ACC112 (cell line): ENCODE results near the gene ACSBG1.

Experiments
- H2AFZ ChIP-seq: fragments of 200-600 bp; sonication (generic); one replicate; pipeline ENCODE4 v1.6.0; 2017; ENCODE audit warnings: antibody characterized with exemption, low read length; ENCODE audit not compliant: unreplicated experiment
- H3K27ac ChIP-seq: fragments of 200-600 bp; sonication (generic); 2 replicates; pipeline ENCODE4 v1.5.1; 2014; ENCODE audit warnings: low read depth, mild to moderate bottlenecking, antibody characterized with exemption, low read length, moderate library complexity
- H3K27me3 ChIP-seq: fragments of 200-600 bp; sonication (generic); 2 replicates; pipeline ENCODE4 v1.6.1; 2014; ENCODE audit warnings: mild to moderate bottlenecking, antibody characterized with exemption, low read length, moderate library complexity, mixed read lengths; ENCODE audit not compliant: insufficient read depth
- H3K36me3 ChIP-seq: fragments of 200-600 bp; sonication (generic); 2 replicates; pipeline ENCODE4 v1.6.1; 2016; ENCODE audit warnings: mild to moderate bottlenecking, antibody characterized with exemption, low read length, moderate library complexity, mixed read lengths; ENCODE audit not compliant: insufficient read depth
- H3K4me1 ChIP-seq: fragments of 200-600 bp; sonication (generic); one replicate; pipeline ENCODE4 v1.6.1; 2016; ENCODE audit warnings: low read length, mixed read lengths; ENCODE audit not compliant: insufficient read depth, unreplicated experiment, control insufficient read depth
- H3K4me3 ChIP-seq: fragments of 200-600 bp; sonication (generic); 2 replicates; pipeline ENCODE4 v1.5.1; 2014; ENCODE audit warnings: mild to moderate bottlenecking, low read depth, low read length
- H3K79me2 ChIP-seq: fragments of 200-600 bp; sonication (generic); one replicate; pipeline ENCODE4 v1.6.0; 2016; ENCODE audit warnings: low read length; ENCODE audit not compliant: control insufficient read depth, unreplicated experiment, insufficient read depth

Gene ACSBG1

DNA sequence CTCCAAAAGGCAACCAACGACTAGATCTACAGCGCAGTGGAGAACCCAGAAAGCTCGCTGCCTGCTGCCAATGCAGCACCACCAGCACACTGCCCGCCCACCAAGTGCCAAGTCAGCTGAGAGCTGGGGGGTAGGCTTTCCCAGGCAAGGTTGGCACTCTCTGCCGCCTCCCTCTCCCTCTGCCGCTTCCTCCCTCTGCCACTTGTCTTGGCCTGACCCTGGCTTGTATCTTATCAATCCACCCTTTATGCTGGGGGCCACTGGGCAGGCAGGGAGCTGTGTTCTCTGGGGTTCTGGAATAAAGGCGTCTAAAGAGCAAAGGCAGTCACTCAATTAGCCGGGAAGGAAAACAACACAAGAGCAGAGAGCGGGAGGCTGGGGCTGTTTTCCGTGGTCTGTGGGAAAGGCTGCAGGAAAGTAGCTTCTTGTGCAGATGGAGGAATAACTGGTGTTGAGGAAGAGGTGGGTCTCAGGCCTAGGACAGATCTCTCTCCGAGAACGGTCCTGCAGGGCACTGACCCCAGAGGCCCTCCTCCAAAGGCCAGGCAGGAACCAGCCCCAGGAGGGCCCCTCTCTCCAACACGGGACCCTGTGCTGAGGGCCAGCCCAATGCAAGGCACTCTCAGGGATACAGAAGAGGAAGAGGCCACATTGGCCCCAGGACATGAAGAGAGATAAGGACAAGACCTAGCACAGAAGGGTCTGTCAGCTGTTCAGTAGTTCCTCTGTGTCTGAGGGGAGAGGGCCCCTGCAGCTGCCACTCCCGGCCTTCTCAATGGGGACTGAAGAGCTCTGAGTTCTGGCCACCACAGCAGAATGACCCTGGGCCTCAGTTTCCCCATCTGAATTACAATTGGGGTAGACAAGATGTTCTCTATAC is 30.8 kb downstream of the ACSBG1 start:
- H3K4me3 ChIP-seq = no peak overlapping the region
- H3K27me3 ChIP-seq = no peaks in the 10 kb centered on the region; the same call in 1 of the 2 replicates
- no peaks in the 10 kb centered on the region for H3K36me3 ChIP-seq
- H3K27ac ChIP-seq = no peak overlapping the region
- no peaks in the 10 kb centered on the region for H3K79me2 ChIP-seq
- H2AFZ ChIP-seq = no peak overlapping the region
- peaks cover 12% of the 10 kb centered on the region for H3K4me1 ChIP-seq

DNA sequence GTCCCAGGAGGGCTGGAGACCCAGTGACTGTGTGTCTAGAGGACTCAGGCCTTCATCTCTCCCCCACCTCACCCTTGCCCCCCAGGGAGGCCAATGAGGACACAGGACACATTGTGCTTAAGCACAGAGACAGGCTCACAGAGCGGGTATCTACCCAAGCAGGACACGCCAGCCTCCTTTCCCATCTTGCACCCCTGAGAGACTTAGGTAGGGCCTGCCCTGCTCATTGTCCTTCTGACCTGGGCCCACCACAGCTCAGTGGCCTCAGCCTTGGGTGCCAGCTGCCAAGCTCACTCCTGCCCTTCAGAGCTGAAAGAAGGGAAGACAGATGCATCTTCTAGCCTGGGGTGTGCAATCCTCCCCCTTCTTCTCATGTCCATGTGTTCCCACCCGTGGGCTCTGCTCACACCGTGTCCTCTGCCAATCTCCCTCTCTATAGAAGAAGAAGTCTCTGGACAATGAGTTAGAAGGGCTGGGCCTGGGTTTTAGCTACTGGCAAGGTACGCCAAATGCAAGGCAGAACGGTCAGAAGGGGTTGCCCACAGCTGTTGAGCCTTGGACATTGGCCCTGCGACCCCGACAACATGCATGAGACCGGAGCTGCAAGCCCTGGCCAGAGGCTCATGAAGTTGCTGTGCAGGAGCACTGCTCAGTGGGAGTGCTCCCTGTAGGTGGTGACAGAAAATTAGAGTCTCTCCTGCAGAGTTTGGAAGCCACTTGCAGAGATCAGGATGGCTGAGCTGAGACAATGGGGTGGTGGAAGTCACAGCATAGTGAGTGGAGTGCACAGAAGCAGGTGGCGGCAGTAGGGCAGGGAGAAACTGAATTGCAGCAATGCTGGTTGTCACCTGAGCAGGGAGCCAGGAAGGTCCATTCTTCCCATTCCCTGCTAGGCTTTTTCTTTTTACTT is 32.8 kb downstream of the ACSBG1 start:
- H3K4me1 ChIP-seq = peaks cover 5% of the 10 kb centered on the region
- no peak overlapping the region for H3K4me3 ChIP-seq
- H3K27ac ChIP-seq = no peak overlapping the region
- H2AFZ ChIP-seq = no peak overlapping the region
- H3K27me3 ChIP-seq = no peaks in the 10 kb centered on the region; the same call in 1 of the 2 replicates
- H3K36me3 ChIP-seq = no peaks in the 10 kb centered on the region
- no peaks in the 10 kb centered on the region for H3K79me2 ChIP-seq

GRCh38 chr15:78200276-78200930 is 34.0 kb downstream of the ACSBG1 start:
- no peaks in the 10 kb centered on the region for H3K36me3 ChIP-seq
- no peaks in the 10 kb centered on the region for H3K4me1 ChIP-seq
- H3K27ac ChIP-seq = no peak overlapping the region
- no peaks in the 10 kb centered on the region; the same call in 1 of the 2 replicates for H3K27me3 ChIP-seq
- no peak overlapping the region for H3K4me3 ChIP-seq
- no peak overlapping the region for H2AFZ ChIP-seq
- no peaks in the 10 kb centered on the region for H3K79me2 ChIP-seq

DNA sequence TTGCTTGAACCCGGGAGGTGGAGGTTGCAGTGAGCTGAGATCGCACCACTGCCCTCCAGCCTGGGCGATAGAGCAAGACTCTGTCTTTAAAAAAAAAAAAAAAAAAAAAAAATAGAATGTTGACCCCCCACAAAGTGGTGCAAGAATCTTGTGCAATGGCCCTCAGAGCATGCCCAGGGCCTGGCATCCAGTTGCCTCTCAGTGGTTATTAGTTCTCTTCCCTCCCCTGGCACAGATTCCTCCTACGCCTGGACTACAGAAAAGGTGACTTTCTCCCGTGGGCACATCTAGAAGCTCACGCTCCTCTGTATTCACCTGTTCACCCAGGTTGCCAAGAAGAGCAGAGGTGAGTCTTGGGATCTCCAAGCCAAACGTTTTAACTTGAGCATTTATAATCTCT is 36.7 kb downstream of the ACSBG1 start:
- Histone ChIP-seq H2AFZ (no peak overlapping the region), H3K27ac (no peak overlapping the region), H3K79me2 (no peaks in the 10 kb centered on the region), H3K36me3 (no peaks in the 10 kb centered on the region), H3K4me1 (no peaks in the 10 kb centered on the region), H3K27me3 (no peaks in the 10 kb centered on the region; the same call in 1 of the 2 replicates), H3K4me3 (no peak overlapping the region)

GRCh38 chr15:78195735-78196201 is 38.6 kb downstream of the ACSBG1 start:
- H3K79me2 ChIP-seq = no peaks in the 10 kb centered on the region
- H3K4me3 ChIP-seq = no peak overlapping the region
- H3K36me3 ChIP-seq = no peaks in the 10 kb centered on the region
- no peak overlapping the region for H3K27ac ChIP-seq
- H2AFZ ChIP-seq = no peak overlapping the region
- no peaks in the 10 kb centered on the region for H3K4me1 ChIP-seq
- H3K27me3 ChIP-seq = peaks cover 6% of the 10 kb centered on the region; the same call in 1 of the 2 replicates

DNA sequence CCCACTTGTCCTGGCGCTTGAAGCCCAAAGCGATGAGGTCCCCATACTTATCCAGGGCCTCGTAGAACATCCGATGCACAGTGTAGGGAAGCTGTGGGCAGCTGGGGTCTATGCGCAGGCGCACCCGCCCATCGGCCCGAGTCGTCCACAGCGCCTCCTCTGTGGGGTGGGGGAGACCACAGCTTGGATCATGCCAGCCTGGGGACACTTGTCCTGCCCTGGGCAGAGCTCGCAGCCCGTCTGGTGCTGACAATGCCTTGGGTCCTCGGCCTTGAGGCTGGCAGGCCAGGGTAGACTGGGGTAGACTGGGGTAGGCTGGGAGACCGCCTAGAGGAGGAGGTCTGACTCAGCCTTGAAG is 39.8 kb downstream of the ACSBG1 start:
- no peak overlapping the region for H3K4me3 ChIP-seq
- H3K27ac ChIP-seq = no peak overlapping the region
- peaks cover 10% of the 10 kb centered on the region; the same call in 1 of the 2 replicates for H3K27me3 ChIP-seq
- no peaks in the 10 kb centered on the region for H3K36me3 ChIP-seq
- no peaks in the 10 kb centered on the region for H3K79me2 ChIP-seq
- no peak overlapping the region for H2AFZ ChIP-seq
- no peaks in the 10 kb centered on the region for H3K4me1 ChIP-seq

DNA sequence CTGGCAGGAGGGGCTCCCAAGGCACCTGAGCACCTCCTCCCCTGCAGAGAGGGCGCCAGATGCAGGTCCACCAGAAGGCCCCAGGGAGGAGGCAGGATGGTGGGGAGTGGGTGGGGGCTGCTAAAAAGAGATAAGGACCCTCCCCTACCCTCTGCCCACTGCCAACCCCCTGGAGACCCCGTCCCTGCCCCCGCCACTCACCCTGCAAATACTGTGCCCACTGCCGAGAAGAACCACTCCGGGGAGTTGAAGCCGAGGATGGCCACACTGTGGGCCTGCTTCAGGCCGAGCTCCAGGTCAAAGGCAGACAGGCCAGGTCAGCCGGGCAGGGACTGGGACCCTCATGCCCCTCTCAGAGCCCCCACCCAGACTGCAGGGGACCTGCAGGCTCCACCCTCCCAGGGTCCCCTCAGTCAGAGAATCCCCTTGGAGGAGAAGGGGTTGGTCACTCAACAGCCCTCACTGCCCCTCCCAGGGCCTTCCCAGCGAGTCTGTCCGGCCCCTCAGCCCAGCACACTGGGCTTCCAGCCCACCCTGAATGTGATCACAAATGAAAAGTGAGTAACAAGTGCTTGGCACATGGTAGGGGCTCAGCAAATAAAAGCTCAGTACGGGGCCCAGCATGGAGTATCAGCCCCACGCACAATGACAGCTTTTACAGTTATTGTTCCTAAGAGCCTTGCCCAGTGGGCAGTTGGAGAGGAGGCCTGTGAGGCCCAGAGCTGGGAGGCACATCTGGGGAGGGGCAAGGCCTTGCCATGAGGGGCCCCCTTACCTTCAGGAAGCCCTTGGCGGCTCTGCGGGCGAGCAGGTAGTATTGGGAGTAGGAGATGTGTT is 40.4 kb downstream of the ACSBG1 start:
- Histone ChIP-seq H3K36me3 (no peaks in the 10 kb centered on the region), H3K27me3 (peaks cover 10% of the 10 kb centered on the region; the same call in 1 of the 2 replicates), H3K4me3 (no peak overlapping the region), H2AFZ (no peak overlapping the region), H3K4me1 (no peaks in the 10 kb centered on the region), H3K79me2 (no peaks in the 10 kb centered on the region), H3K27ac (no peak overlapping the region)

GRCh38 chr15:78192826-78193594 is 41.4 kb downstream of the ACSBG1 start:
- H2AFZ ChIP-seq = no peak overlapping the region

DNA sequence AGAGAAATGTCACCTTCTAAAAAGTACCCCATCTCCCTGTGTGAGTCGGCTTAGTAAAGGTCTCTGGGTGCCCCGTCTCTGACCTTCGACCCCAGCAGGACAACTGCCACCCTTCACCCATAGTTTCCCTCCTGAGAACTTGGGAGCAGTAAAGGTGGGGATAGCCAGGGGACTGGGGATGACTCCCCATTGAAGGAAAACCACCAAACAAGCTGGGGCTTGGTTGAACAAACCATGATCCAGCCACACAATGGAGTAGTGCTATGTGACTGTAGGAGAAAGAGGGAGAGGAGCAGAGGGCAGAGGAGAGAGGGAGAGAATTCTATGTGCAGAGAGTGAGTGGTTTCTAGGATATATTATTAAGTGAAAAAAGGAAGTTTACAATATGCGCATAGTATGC is 51.5 kb downstream of the ACSBG1 start:
- no peak overlapping the region for H3K27ac ChIP-seq
- no peaks in the 10 kb centered on the region for H3K36me3 ChIP-seq
- peaks cover 4% of the 10 kb centered on the region for H3K27me3 ChIP-seq

More at GRCh38 chr15:78192826-78193594, 41.4 kb downstream of the ACSBG1 start:
- Histone ChIP-seq H3K27me3 (peaks cover 10% of the 10 kb centered on the region; the same call in 1 of the 2 replicates), H3K4me3 (no peak overlapping the region), H3K79me2 (no peaks in the 10 kb centered on the region), H3K36me3 (no peaks in the 10 kb centered on the region), H3K27ac (no peak overlapping the region), H3K4me1 (no peaks in the 10 kb centered on the region)

More for the DNA sequence above, 51.5 kb downstream of the ACSBG1 start:
- no peak overlapping the region for H2AFZ ChIP-seq
- no peak overlapping the region for H3K4me3 ChIP-seq
- H3K79me2 ChIP-seq = no peaks in the 10 kb centered on the region
- H3K4me1 ChIP-seq = no peaks in the 10 kb centered on the region
